ENCODE results near the gene RNU7-1.

Gene RNU7-1

DNA sequence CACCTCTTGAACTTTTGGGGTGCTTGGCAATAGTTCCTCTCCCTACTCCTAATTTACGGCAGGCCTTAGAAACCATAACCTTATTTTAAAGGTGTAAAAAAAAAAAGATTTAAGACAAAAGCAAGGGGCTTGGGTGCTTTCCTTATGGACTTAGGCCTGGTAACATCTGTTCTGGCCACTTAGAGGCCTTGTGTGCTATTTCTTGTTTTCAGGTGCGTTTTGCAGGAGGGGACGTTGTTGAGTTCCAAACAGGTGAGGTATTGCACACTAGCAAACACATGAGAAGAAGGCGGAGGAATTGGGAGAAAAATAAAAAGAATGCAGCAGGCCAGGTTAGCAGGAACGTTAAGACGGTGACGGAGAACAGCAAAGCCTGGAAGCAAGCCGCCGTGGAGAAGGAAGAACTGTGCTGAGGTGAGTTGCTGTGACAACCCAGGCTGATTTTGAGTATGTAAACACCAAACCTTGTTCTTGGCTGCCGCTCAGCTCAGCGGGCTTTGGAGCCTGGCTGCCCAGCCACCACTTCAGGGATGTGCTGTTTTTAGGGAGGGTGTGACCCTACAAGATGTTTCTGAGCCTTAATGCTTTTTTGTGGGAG is 44.4 kb downstream of the RNU7-1 start:
- no peak overlapping the region for H3K4me3 ChIP-seq (ENCODE audit: low read depth, low read length)
